Heart left ventricle (tissue), 16 donors: ENCODE results near the gene IGFN1. TPM values are rescaled to one million over a fixed set of nuclear protein-coding genes. Genes with fewer than 3 reads are reported as not detected.

Experiments
- ATAC-seq, 4 donors: fragments of 200-7000 bp; cut with Tn5 transposase; one replicate each; pipeline ENCODE4 v1.9.1; 2020 to 2022; ENCODE audit warnings: moderate library complexity in 4 of 4, mild to moderate bottlenecking in 3 of 4, moderate number of reproducible peaks in 1 of 4
- DNase-seq, 5 donors: peaks; one replicate each; pipeline ENCODE4 v3.0.0-alpha.2; 2020
- H3K27ac ChIP-seq, 12 donors: fragments of 200-600 bp; sonication (generic) in 4 of 12; one replicate each; pipeline versions ENCODE4 v1.5.0 to v1.8.0; 2016 to 2022; ENCODE audit warnings: mild to moderate bottlenecking in 2 of 12
- H3K27me3 ChIP-seq, 9 donors: fragments of 200-600 bp; sonication (generic) in 2 of 9; one replicate each; pipeline versions ENCODE4 v1.5.1 to v1.8.0; 2016 to 2022; ENCODE audit warnings: mild to moderate bottlenecking in 3 of 9
- H3K36me3 ChIP-seq, 9 donors: fragments of 200-600 bp; sonication (generic) in 2 of 9; one replicate each; pipeline versions ENCODE4 v1.5.0 to v1.8.0; 2018 to 2022; ENCODE audit warnings: mild to moderate bottlenecking in 2 of 9
- H3K4me1 ChIP-seq, 12 donors: fragments of 200-600 bp; sonication (generic) in 4 of 12; one replicate each; pipeline versions ENCODE4 v1.5.0 to v1.8.0; 2016 to 2022; ENCODE audit warnings: mild to moderate bottlenecking in 3 of 12
- H3K4me3 ChIP-seq, 12 donors: fragments of 200-600 bp; sonication (generic) in 4 of 12; one replicate each; pipeline versions ENCODE4 v1.5.0 to v1.8.0; 2017 to 2022; ENCODE audit warnings: mild to moderate bottlenecking in 9 of 12, moderate library complexity in 4 of 12
- H3K9me3 ChIP-seq, 12 donors: fragments of 200-600 bp; sonication (generic) in 4 of 12; one replicate each; pipeline versions ENCODE4 v1.5.0 to v1.8.0; 2016 to 2022; ENCODE audit warnings: mild to moderate bottlenecking in 1 of 12
- POLR2A ChIP-seq, 2 donors: fragments of 450-650 bp; IDR thresholded peaks; one replicate each; pipeline ENCODE4 v1.6.1; 2017; ENCODE audit warnings: antibody characterized with exemption in 2 of 2, mild to moderate bottlenecking in 2 of 2, moderate library complexity in 2 of 2
- WGBS, 4 donors: extraction: QIAGEN DNeasy Blood & Tissue Kit in 2 of 4; methylation state at CpG; one replicate each; pipeline versions ENCODE4 v1.1.5 to v1.1.7; 2013 to 2018; 5-methylcytosine and 5-hydroxymethylcytosine counted together
- intact Hi-C, 10 donors: fragments of 100-400 bp; cut with DNase I; formaldehyde crosslinking; loops; one replicate each; pipeline versions ENCODE4 v1.11.1 to v1.14.2; 2022
- polyA plus RNA-seq, 2 donors: library from polyadenylated mRNA; stranded (reverse); fragments of 200-250 nt; gene quantifications; one replicate each; pipeline ENCODE4 v1.2.3, GENCODE V29; 2013
- total RNA-seq, 9 donors: library from RNA; depleted of rRNA in 2 of 9; stranded (reverse); fragments of >200 nt in 2 of 9; fragmentation: NEBNext Ultra II Directional in 3 of 9; extraction: Animal tissue kit (Norgen Biotek cat#: 25700) in 3 of 9; gene quantifications; one replicate each; pipeline versions ENCODE4 v1.1.0 to v1.2.4, GENCODE V29; 2016 to 2023
- TF ChIP-seq, protein P1 (sequence below), 12 donors: fragments of 200-600 bp; sonication (generic) in 4 of 12; IDR thresholded peaks; one replicate each; pipeline versions ENCODE4 v1.5.0 to v1.8.0; 2018 to 2022; ENCODE audit warnings: antibody characterized with exemption in 12 of 12, mild to moderate bottlenecking in 5 of 12
- donor health status: ischemic (EF 13 %, LVEDD 7.1; RV severe dilation, severe dysfunction).
- donor health status: healthy with polysubstance abuse.
- donor health status: DM: no; HTN: yes; CAD: no.
- donor health status: DM: no; HTN: no; CAD: no.
- donor health status: ischemic (EF 25% LVEDD 6.9; RV normal size, moderate dysfunction).
- donor health status: ischemic (EF 25% LVEDD 5.7; RV mildly dilated, moderate dysfunction).
- donor health status: healthy.
- donor health status: DM: yes; HTN: yes; CAD: no.
- donor health status: ischemic (EF 35%, LVEDD 5.7; RV mildly dilated, moderate dysfunction).
- donor health status: nonischemic (EF 11% LVEDD 7.7; RV severe dilation, severe dysfunction).
- donor health status: DM: yes; HTN: yes; CAD: no.
- donor health status: PGD.
- donor health status: ischemic (EF 29% LVEDD 5.4; RV normal size, mild dysfunction).
- donor health status: nonischemic (EF 23%, LVEDD 6.1; RV moderate dilation, normal function).

Gene IGFN1
- total and polyA plus RNA-seq, 11 donors, result 0.03 to 0.04 TPM; not detected in 9

GRCh38 chr1:201185123-201185453 is 5.5 kb upstream of the IGFN1 start:
- TF ChIP-seq, protein P1, sequence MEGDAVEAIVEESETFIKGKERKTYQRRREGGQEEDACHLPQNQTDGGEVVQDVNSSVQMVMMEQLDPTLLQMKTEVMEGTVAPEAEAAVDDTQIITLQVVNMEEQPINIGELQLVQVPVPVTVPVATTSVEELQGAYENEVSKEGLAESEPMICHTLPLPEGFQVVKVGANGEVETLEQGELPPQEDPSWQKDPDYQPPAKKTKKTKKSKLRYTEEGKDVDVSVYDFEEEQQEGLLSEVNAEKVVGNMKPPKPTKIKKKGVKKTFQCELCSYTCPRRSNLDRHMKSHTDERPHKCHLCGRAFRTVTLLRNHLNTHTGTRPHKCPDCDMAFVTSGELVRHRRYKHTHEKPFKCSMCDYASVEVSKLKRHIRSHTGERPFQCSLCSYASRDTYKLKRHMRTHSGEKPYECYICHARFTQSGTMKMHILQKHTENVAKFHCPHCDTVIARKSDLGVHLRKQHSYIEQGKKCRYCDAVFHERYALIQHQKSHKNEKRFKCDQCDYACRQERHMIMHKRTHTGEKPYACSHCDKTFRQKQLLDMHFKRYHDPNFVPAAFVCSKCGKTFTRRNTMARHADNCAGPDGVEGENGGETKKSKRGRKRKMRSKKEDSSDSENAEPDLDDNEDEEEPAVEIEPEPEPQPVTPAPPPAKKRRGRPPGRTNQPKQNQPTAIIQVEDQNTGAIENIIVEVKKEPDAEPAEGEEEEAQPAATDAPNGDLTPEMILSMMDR (IDR thresholded peaks at IDR 0.05), result no peak
- no peak for TF ChIP-seq POLR2A (IDR thresholded peaks at IDR 0.05)
- no peak for DNase-seq

GRCh38 chr1:201185527-201186128 is 5.0 kb upstream of the IGFN1 start:
- Histone ChIP-seq H3K36me3 (no peaks in the 10 kb centered on the region), H3K27me3 (peaks cover 0 to 7% (median 0%) of the 10 kb centered on the region in 9 donors), H3K27ac (no peak overlapping the region), H3K4me1 (peaks cover 0 to 8% (median 2%) of the 10 kb centered on the region in 12 donors), H3K9me3 (no peaks in the 10 kb centered on the region), H3K4me3 (no peak overlapping the region)
- no peak for TF ChIP-seq POLR2A (IDR thresholded peaks at IDR 0.05)
- TF ChIP-seq, protein P1 (IDR thresholded peaks at IDR 0.05), result no peak
- no peak for DNase-seq
- ATAC-seq, result no peak
- WGBS, 4 donors, result 86 to 94% (median 92%) methylated on average over 4 to 5 of the region's 5 CpGs
- intact Hi-C loops, result no loop called here

More at GRCh38 chr1:201185123-201185453, 5.5 kb upstream of the IGFN1 start:
- Histone ChIP-seq H3K4me3 (no peak overlapping the region), H3K27ac (no peak overlapping the region), H3K9me3 (no peaks in the 10 kb centered on the region), H3K36me3 (no peaks in the 10 kb centered on the region), H3K27me3 (peaks cover 0 to 5% (median 0%) of the 10 kb centered on the region in 9 donors), H3K4me1 (peaks cover 0 to 8% (median 2%) of the 10 kb centered on the region in 12 donors)
- intact Hi-C loops, result no loop called here
- no peak for ATAC-seq
- WGBS, 4 donors, result 50 to 63% (median 59%) methylated on average over 3 of the region's 3 CpGs

DNA sequence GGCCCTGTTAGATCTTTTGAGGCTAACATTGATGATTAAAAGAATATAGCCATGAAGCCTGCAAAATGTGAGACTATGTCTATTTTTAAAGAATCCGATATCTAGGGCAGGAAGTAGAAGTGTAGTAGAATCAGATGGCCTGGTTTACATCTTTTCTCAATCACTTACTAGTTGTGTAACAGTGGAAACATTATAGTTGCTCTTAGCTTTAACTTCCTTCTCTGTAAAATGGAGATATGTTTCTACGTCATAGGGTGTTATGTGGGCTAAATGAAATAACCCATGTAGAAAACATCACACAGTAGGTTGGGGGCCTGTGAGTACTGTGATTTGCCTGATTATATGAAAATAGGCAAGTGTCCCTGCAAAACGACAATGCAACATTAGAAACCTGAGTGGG is 4.4 kb upstream of the IGFN1 start:
- ATAC-seq, result no peak
- no peaks in the 10 kb centered on the region for H3K9me3 ChIP-seq
- H3K4me3 ChIP-seq, result no peak overlapping the region
- intact Hi-C loops, result no loop called here
- no peaks in the 10 kb centered on the region for H3K36me3 ChIP-seq
- H3K27ac ChIP-seq, result no peak overlapping the region
- H3K27me3 ChIP-seq, result peaks cover 0 to 9% (median 0%) of the 10 kb centered on the region in 9 donors
- no peak for TF ChIP-seq POLR2A (IDR thresholded peaks at IDR 0.05)
- TF ChIP-seq, protein P1 (IDR thresholded peaks at IDR 0.05), result no peak
- peaks cover 0 to 8% (median 2%) of the 10 kb centered on the region in 12 donors for H3K4me1 ChIP-seq
- no peak for DNase-seq
- WGBS, 4 donors, result 80 to 92% (median 85%) methylated on average over 3 of the region's 3 CpGs

DNA sequence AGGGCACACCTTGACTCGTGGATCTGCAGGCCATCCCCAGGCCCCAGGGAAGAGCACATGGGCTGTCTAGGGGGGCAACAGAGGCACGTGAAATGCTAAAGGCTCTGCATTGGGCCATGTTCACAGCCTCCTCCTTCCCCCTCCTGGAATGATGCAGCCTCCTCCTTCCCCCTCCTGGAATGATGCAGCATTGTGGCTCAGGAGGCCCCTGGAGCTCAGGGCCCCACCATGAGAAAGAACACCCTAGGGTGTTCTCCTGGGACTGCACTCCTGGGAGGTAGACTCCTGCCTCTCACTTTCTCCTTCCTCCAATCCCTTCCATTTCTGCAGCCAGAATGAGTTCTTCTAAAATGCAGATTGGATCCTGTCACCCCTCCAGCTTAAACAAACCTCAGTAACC is 1.5 kb upstream of the IGFN1 start:
- peaks cover 0 to 14% (median 2%) of the 10 kb centered on the region in 12 donors for H3K4me1 ChIP-seq
- peaks cover 0 to 13% (median 0%) of the 10 kb centered on the region in 9 donors for H3K27me3 ChIP-seq
- H3K27ac ChIP-seq, result no peak overlapping the region
- TF ChIP-seq, protein P1 (IDR thresholded peaks at IDR 0.05), result no peak
- no peak for TF ChIP-seq POLR2A (IDR thresholded peaks at IDR 0.05)
- DNase-seq, result no peak
- ATAC-seq, result no peak
- intact Hi-C loops, result no loop called here
- 56 to 81% (median 67%) methylated on average over 1 to 2 of the region's 2 CpGs for WGBS, 4 donors
- no peak overlapping the region for H3K4me3 ChIP-seq
- no peaks in the 10 kb centered on the region for H3K9me3 ChIP-seq
- H3K36me3 ChIP-seq, result no peaks in the 10 kb centered on the region
